NCI-H2196 treated with DMSO at 0.1 percent for 48 hours (cell line): ENCODE results near the gene LY9.
"Not testable (repeated sequence)": the region's sequence is repeated elsewhere in the genome, so short reads cannot be mapped to it uniquely, and the experiment has no call there.

Source experiments
- DNase-seq: peaks from one replicate; lab custom pipeline; 2025; ENCODE audit not compliant: unreplicated experiment; lab: John Stamatoyannopoulos, UW

The LY9 gene

DNA sequence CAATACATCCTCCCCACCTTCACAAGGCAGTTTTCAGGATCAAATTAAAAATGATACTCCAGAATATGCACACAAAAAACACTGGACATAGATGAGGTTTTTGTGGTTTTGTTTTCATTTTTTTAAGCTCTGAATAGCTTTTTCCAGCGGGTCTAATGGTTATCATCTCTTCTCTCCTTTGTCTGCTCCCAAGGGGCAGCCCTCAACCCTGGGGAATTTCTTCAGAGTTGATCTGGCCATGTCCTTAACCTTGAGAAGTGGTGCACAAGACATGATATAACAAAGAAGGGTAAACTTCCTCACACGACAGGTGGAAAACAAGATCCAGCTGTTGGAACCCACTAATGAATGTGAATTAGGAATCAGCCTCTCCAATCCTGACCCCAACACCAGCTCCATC is 68.2 kb downstream of the LY9 start:
- DNase-seq: no peak

DNA sequence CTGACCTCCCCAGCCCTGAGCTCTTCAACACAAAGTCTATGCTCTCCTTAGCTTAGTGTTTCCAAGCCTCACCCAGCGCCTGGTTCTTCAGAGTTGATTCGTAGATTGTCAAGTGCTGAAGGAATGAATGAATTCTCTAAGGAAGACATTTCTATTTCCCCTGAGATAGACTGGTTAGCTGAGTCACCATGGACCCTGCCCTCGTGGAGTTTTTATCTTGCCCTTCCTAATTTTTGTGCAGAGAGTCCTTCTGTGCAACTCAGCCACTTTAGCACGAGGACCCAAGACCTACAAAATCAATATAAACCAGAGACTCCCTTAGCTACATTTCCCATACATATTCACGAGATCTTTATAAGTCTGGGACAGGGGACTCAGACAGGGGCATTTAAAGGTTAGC is 69.4 kb downstream of the LY9 start:
- DNase-seq: no peak

DNA sequence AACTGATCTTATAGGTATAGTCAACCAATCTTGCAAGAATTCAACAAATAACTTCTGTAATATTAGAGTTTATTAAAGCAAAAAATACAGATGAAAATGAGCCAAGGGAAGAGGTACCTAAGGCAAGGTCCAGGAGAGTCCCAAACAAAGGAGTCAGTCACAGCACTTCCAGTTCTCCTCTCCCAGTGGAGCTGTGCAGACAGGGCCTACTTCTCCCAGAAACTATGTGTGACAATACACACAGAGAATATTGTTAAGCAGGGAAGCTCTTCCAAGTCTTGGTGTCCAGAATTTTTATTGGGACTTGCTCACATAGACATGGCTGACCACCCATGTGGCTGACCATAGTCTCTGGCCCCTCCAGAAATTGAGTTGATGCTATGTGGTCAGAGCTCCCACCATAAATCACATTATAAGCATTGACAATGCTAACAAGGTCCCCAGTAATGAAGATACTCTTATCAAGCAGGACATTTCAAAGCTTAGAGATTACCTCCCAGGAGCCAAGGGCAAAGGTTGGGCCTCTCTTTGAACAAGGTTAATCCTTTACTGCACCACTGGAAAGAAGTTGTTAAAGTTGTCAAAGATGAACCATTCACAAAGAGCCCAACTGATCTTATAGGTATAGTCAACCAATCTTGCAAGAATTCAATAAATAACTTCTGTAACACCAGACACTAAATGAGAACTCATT is 70.2 kb downstream of the LY9 start:
- no peak for DNase-seq

DNA sequence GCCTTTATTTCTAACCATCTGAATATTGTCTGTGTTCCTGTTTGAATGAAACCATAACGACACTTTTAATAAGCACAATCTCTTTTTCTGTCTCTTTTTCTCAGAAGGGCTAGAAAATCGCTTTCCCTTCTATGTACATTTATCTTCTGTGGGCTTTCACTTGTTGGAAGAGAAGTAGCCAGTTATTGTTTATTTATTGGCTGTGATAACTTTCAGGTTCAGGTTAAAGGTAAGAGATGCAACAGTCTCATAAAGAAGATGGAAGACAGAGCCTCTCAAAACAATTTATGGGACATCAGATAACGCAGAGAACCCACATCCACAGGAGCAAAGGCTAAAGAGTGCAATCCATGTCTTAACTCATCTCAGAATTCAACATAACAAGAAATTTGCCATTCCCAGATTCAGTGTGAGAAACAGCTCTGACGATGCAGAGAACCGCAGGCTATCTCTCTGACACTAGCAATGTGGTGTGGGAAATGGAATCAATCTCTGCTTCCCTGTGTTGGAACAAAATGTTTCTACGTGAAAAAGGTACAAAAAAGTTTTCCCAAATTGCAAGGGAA is 70.8 kb downstream of the LY9 start:
- DNase-seq: no peak

DNA sequence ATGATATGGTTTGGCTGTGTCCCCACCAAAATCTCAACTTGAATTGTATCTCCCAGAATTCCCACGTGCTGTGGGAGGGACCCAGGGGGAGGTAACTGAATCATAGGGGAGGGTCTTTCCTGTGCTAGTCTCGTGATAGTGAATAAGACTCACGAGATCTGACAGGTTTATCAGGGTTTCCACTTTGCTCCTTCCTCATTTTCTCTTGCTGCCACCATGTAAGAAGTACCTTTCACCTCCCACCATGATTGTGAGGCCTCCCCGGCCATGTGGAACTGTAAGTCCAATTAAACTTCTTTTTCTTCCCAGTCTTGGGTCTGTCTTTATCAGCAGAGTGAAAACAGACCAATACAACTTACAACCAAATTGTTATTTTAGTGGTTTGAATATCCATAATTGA is 71.7 kb downstream of the LY9 start:
- not testable (repeated sequence) for DNase-seq

DNA sequence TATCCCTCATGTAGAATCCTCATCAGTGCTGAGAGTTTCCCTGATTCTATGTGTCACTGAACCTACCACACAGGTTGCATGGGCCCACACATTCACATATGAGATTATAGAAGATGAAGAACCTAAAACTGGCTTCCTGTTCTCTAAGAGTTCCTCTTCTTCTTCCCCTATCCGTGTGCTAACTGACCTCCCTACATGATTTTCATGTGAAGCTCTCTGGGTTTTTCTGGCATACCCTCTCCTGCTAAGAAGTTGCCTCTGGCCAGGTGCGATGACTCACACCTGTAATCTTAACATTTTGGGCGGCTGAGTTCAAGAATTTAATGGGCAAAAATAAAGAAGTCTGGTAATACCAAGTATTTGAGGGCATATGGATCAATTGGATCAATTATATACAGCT is 72.2 kb downstream of the LY9 start:
- no peak for DNase-seq

DNA sequence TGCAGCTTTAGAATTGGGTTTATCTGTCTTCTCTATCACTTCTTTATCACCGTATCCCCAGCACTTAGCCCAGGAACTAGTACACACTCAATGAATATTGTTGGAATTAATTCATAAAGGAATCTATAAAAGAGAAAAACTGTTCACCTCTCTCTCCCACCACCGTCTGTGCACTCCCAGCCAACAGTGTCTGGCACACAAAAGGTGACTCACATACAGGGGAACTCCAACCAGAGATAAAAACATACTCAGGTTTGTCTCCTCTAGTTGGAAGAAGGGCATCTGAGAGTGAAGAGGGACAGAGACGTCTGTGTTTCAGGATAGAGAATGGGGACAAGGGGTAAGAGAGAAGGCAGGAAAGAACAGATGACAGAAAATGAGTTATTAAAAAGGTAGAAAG is 79.0 kb downstream of the LY9 start:
- DNase-seq: no peak

DNA sequence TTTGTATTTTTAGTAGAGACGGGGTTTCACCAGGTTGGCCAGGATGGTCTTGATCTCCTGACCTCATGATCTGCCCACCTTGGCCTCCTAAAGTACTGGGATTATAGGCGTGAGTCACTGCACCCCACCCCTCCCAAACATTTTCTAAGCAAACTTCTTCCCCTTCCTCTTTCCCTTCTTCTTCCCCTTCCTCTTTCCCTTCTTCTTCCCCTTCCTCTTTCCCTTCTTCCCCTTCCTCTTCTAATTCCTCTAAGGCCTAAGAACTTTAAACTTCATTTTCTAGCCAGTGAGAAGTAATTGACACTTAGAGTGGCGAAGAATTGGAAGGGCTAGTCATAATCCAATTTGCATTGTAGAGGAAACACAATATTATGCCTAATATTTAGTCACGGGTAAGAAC is 79.6 kb downstream of the LY9 start:
- not testable (repeated sequence) for DNase-seq

DNA sequence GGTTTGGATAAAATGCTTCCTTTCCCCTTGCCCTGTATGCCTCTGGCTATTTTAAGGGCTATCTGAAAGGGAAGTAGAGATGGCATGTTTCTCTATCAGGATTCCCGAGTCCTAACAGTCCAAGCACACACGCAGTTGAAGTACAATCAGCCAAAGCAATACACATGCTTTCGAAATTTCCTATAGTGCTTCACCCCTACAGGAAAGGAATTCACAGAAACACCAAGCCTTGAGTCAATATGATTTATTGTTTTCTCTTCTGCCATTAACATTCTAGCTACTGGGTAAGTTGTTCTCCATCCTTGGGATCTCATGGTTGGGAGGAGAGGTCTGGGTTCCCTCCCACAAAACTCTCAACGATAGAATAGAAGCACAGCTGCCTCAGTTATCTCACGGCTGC is 80.3 kb downstream of the LY9 start:
- no peak for DNase-seq

DNA sequence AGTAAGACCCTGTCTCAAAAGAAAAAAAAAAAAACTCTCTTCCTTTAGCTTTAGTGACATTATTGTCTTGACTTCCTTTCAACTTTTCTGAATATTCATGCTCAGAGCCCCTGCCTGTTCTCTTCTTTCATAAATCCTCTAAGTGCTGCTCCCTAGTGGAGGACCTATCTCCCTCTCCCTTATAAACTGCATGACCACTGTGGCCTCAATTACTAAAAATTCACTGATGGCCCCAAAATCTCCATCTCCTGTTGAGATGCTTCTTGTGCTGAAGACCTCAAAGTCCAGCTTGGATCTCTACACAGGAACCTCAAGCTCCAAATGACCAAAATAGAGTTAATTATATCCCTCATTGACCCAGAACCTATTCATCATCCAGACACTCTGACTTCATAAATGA is 81.2 kb downstream of the LY9 start:
- DNase-seq: no peak
